Kidney (tissue), 14 donors: Measurements from ENCODE around the gene KIAA2012. TPM values are rescaled to one million over a fixed set of nuclear protein-coding genes. Genes with fewer than 3 reads are reported as not detected.

ENCODE experiments used
- DNase-seq, 5 donors: peaks; one replicate each; pipeline ENCODE4 v3.0.0-alpha.2; 2013 to 2020
- FAIRE-seq: peaks from 2 replicates; lab custom pipeline; 2012; peaks lifted over from hg19 to GRCh38; lab: Jason Lieb, UNC
- H3K27ac ChIP-seq, 2 donors: one replicate each; pipeline ENCODE4 v1.7.0; 2013; ENCODE audit warnings: low read depth in 2 of 2, low read length in 2 of 2, inconsistent platforms in 1 of 2
- H3K27me3 ChIP-seq: one replicate; pipeline ENCODE4 v1.7.1; 2013; ENCODE audit warnings: low read length, inconsistent platforms; ENCODE audit not compliant: control insufficient read depth, insufficient read depth
- H3K36me3 ChIP-seq, 3 donors: one replicate each; pipeline versions ENCODE4 v1.7.0 to v1.7.1; 2013; ENCODE audit warnings: low read length in 3 of 3, control low read depth in 1 of 3, inconsistent platforms in 1 of 3; ENCODE audit not compliant: insufficient read depth in 3 of 3, control insufficient read depth in 2 of 3
- H3K4me1 ChIP-seq, 3 donors: one replicate each; pipeline versions ENCODE4 v1.7.0 to v1.7.1; 2013; ENCODE audit warnings: low read length in 3 of 3, inconsistent platforms in 1 of 3, low read depth in 1 of 3; ENCODE audit not compliant: control insufficient read depth in 2 of 3, insufficient read depth in 2 of 3
- H3K4me3 ChIP-seq, 3 donors: one replicate each; pipeline versions ENCODE4 v1.7.0 to v1.8.1; 2013; ENCODE audit warnings: low read length in 3 of 3, control low read depth in 1 of 3, inconsistent platforms in 1 of 3
- H3K9ac ChIP-seq, 3 donors: one replicate each; pipeline versions ENCODE4 v1.7.0 to v1.7.1; 2013; ENCODE audit warnings: low read length in 3 of 3, control low read depth in 1 of 3, inconsistent platforms in 1 of 3
- H3K9me3 ChIP-seq, 3 donors: one replicate each; pipeline versions ENCODE4 v1.7.0 to v1.7.1; 2013; ENCODE audit warnings: low read length in 3 of 3, control low read depth in 1 of 3, inconsistent platforms in 1 of 3; ENCODE audit not compliant: control insufficient read depth in 2 of 3, insufficient read depth in 1 of 3
- CTCF ChIP-seq: IDR thresholded peaks from 3 replicates; pipeline ENCODE4 v1.5.1; 2012; ENCODE audit warnings: mild to moderate bottlenecking, moderate library complexity, borderline replicate concordance; ENCODE audit not compliant: insufficient read depth; ENCODE audit errors: extremely low read depth
- intact Hi-C: fragments of 100-400 bp; cut with DNase I; formaldehyde crosslinking; loops from one replicate; pipeline ENCODE4 v1.11.1; 2022
- polyA plus RNA-seq: library from polyadenylated mRNA; stranded (reverse); fragments of 350-450 nt; fragmentation: Illumina TruSeq; extraction: RNeasy Lipid Tissue Mini Kit (QIAGEN cat#74804); gene quantifications from one replicate; pipeline ENCODE4 v1.2.3, GENCODE V29; 2014; ENCODE audit warnings: low read depth, low replicate concordance; ENCODE audit not compliant: insufficient read depth
- total RNA-seq: library from RNA; stranded (reverse); fragmentation: NEBNext Ultra II Directional; extraction: Animal tissue kit (Norgen Biotek cat#: 25700); gene quantifications from one replicate; pipeline ENCODE4 v1.2.1, GENCODE V29; 2021
- donor health status: control.
- donor health status: control.
- donor health status: control.
- donor health status: control.
- donor health status: control.
- donor health status: DM: yes; HTN: yes; CAD: no.
- donor health status: Normal renal cell carcinoma (clear cell type).

Gene KIAA2012
- total and polyA plus RNA-seq, 2 donors from 2014 or later: not detected

- intact Hi-C loops: no loop called here
- Histone ChIP-seq H3K9ac (no peak overlapping the region), H3K4me3 (no peak overlapping the region), H3K4me1 (peaks cover 0 to 3% (median 0%) of the 10 kb centered on the region in 3 donors), H3K9me3 (no peaks in the 10 kb centered on the region), H3K27ac (no peak overlapping the region), H3K36me3 (no peaks in the 10 kb centered on the region), H3K27me3 (peaks cover 4% of the 10 kb centered on the region)
- FAIRE-seq (no peak), DNase-seq (peak in 4 of 5 donors; percentile 42 to 70 (median 52))
- no peak for TF ChIP-seq CTCF
Measured at GRCh38 chr2:202171241-202171825, 98.3 kb downstream of the KIAA2012 start.

GRCh38 chr2:202172439-202173211 is 99.6 kb downstream of the KIAA2012 start:
- intact Hi-C loops: no loop called here
- no peak for DNase-seq
- no peak overlapping the region for H3K27ac ChIP-seq

GRCh38 chr2:202178346-202178958 is 105.4 kb downstream of the KIAA2012 start:
- Histone ChIP-seq H3K9me3 (no peaks in the 10 kb centered on the region), H3K27ac (no peak overlapping the region), H3K4me3 (no peak overlapping the region), H3K27me3 (no peaks in the 10 kb centered on the region), H3K9ac (no peak overlapping the region), H3K4me1 (no peaks in the 10 kb centered on the region), H3K36me3 (no peaks in the 10 kb centered on the region)
- peak; percentile 93 for TF ChIP-seq CTCF
- FAIRE-seq (peak; percentile 86), DNase-seq (peak in 4 of 5 donors; percentile 54 to 89 (median 82))
- intact Hi-C loops: loop anchor here (5.0 kb wide), 1 partner anchor 381 kb away; no protein-coding TSS in a partner anchor

More at GRCh38 chr2:202172439-202173211, 99.6 kb downstream of the KIAA2012 start:
- Histone ChIP-seq H3K4me3 (peak overlapping the region in 1 of 3 donors; percentile 3), H3K27me3 (peaks cover 4% of the 10 kb centered on the region), H3K4me1 (peaks cover 0 to 3% (median 0%) of the 10 kb centered on the region in 3 donors), H3K9me3 (no peaks in the 10 kb centered on the region), H3K9ac (no peak overlapping the region), H3K36me3 (no peaks in the 10 kb centered on the region)
- no peak for FAIRE-seq
- TF ChIP-seq CTCF: no peak
